H1 (cell line): ENCODE results near the gene GRID2. TPM values are rescaled to one million over a fixed set of nuclear protein-coding genes. Genes with fewer than 3 reads are reported as not detected.

Experiments
- CTCF ChIA-PET: fragments of 300-600 bp; sonication (Branson Sonifier 250); formaldehyde crosslinking; loops from one replicate; lab custom pipeline; 2021; ENCODE audit not compliant: partially characterized antibody; lab: Charles Lee
- POLR2A ChIA-PET: fragments of 300-600 bp; sonication (Branson Sonifier 250); formaldehyde crosslinking; loops from one replicate; lab custom pipeline; 2021; ENCODE audit warnings: inconsistent platforms; ENCODE audit not compliant: partially characterized antibody; lab: Charles Lee
- DNase-seq, 2 experiments: peaks; one replicate each; pipeline versions ENCODE4 v3.0.0 to v3.0.0-alpha.2; 2010 to 2022; ENCODE audit warnings: low spot score in 2 of 2, low read depth in 1 of 2, mixed read lengths in 1 of 2
- FAIRE-seq: peaks from 2 replicates; lab custom pipeline; 2011; peaks lifted over from hg19 to GRCh38; lab: Jason Lieb, UNC
- H2AFZ ChIP-seq: 2 replicates; pipeline ENCODE4 v1.8.1; 2012; ENCODE audit warnings: low read length, inconsistent platforms
- H2AK5ac ChIP-seq: 2 replicates; pipeline ENCODE4 v1.6.1; 2013; ENCODE audit warnings: low read depth, low read length
- H2BK120ac ChIP-seq: replicated peaks from 2 replicates; pipeline ENCODE3; 2013; ENCODE audit warnings: low read depth, low read length, inconsistent platforms
- H2BK12ac ChIP-seq: 2 replicates; pipeline ENCODE4 v1.6.1; 2013; ENCODE audit warnings: low read depth, low read length
- H2BK15ac ChIP-seq: 2 replicates; pipeline ENCODE4 v1.6.1; 2013; ENCODE audit warnings: low read length
- H2BK20ac ChIP-seq: 2 replicates; pipeline ENCODE4 v1.6.1; 2013; ENCODE audit warnings: low read length
- H2BK5ac ChIP-seq: 2 replicates; pipeline ENCODE4 v1.6.1; 2013; ENCODE audit warnings: low read depth, low read length
- H3K14ac ChIP-seq: 2 replicates; pipeline ENCODE4 v1.6.1; 2013; ENCODE audit warnings: inconsistent platforms; ENCODE audit not compliant: insufficient read length
- H3K18ac ChIP-seq: 2 replicates; pipeline ENCODE4 v1.6.1; 2013; ENCODE audit warnings: low read length; ENCODE audit errors: extremely low read depth
- H3K23ac ChIP-seq: 2 replicates; pipeline ENCODE4 v1.6.1; 2013; ENCODE audit warnings: inconsistent platforms; ENCODE audit not compliant: insufficient read length
- H3K23me2 ChIP-seq: 2 replicates; pipeline ENCODE4 v1.6.1; 2013; ENCODE audit warnings: low read depth, low read length
- H3K27ac ChIP-seq: 2 replicates; pipeline ENCODE4 v1.6.1; 2011; ENCODE audit warnings: low read depth, low read length, inconsistent platforms
- H3K27me3 ChIP-seq, 4 experiments: replicated peaks in 1 of 4; 1 replicate in 1 of 4; 2 replicates in 3 of 4; pipeline versions ENCODE4 v1.6.1 to v1.8.1; 2011 to 2013; ENCODE audit warnings: low read length in 3 of 4, mild to moderate bottlenecking in 3 of 4, inconsistent platforms in 2 of 4, mixed read lengths in 2 of 4, moderate library complexity in 1 of 4; ENCODE audit not compliant: control insufficient read depth in 3 of 4, insufficient read depth in 3 of 4; ENCODE audit errors: extremely low read depth in 1 of 4
- H3K36me3 ChIP-seq, 4 experiments: 2 replicates each; pipeline versions ENCODE4 v1.6.1 to v1.8.1; 2011 to 2013; ENCODE audit warnings: mild to moderate bottlenecking in 4 of 4, low read length in 3 of 4, moderate library complexity in 2 of 4, control low read depth in 1 of 4, inconsistent platforms in 1 of 4; ENCODE audit not compliant: insufficient read depth in 4 of 4, control insufficient read depth in 2 of 4
- H3K4ac ChIP-seq: replicated peaks from 2 replicates; pipeline ENCODE3; 2013; ENCODE audit warnings: low read length, low read depth, mixed read lengths, inconsistent platforms; ENCODE audit not compliant: insufficient read length
- H3K4me1 ChIP-seq, 4 experiments: replicated peaks in 1 of 4; 1 replicate in 1 of 4; 2 replicates in 3 of 4; pipeline versions ENCODE4 v1.6.1 to v1.8.1; 2011 to 2013; ENCODE audit warnings: low read length in 3 of 4, inconsistent platforms in 2 of 4, mixed read lengths in 1 of 4; ENCODE audit not compliant: insufficient read depth in 4 of 4, control insufficient read depth in 3 of 4
- H3K4me2 ChIP-seq, 2 experiments: 2 replicates each; pipeline versions ENCODE4 v1.6.1 to v1.8.1; 2011 to 2013; ENCODE audit warnings: low read depth in 2 of 2, low read length in 2 of 2, control low read depth in 1 of 2, inconsistent platforms in 1 of 2, mild to moderate bottlenecking in 1 of 2; ENCODE audit not compliant: insufficient read depth in 1 of 2
- H3K4me3 ChIP-seq, 4 experiments: fragments of 200-600, 300-600 bp in 1 of 4; sonication (generic), shearing (Covaris generic), sonication (Bioruptor Twin) in 1 of 4; 2 replicates each; pipeline versions ENCODE4 v1.5.1 to v1.8.1; 2011 to 2016; ENCODE audit warnings: low read length in 4 of 4, low read depth in 3 of 4, control low read depth in 2 of 4, inconsistent platforms in 2 of 4, mild to moderate bottlenecking in 2 of 4, mixed read lengths in 1 of 4, moderate library complexity in 1 of 4; ENCODE audit not compliant: insufficient read depth in 2 of 4; ENCODE audit errors: extremely low read depth in 1 of 4
- H3K56ac ChIP-seq: replicated peaks from 2 replicates; pipeline ENCODE3; 2013; ENCODE audit warnings: low read depth, mild to moderate bottlenecking, mixed read lengths, low read length, inconsistent platforms; ENCODE audit not compliant: insufficient read length
- H3K79me1 ChIP-seq: 2 replicates; pipeline ENCODE4 v1.6.1; 2013; ENCODE audit warnings: low read depth, low read length, control low read depth
- H3K79me2 ChIP-seq, 2 experiments: 2 replicates each; pipeline versions ENCODE4 v1.6.1 to v1.8.1; 2012 to 2013; ENCODE audit warnings: low read length in 2 of 2, mild to moderate bottlenecking in 2 of 2, inconsistent platforms in 1 of 2; ENCODE audit not compliant: insufficient read depth in 2 of 2, control insufficient read depth in 1 of 2
- H3K9ac ChIP-seq, 4 experiments: replicated peaks in 1 of 4; 1 replicate in 1 of 4; 2 replicates in 3 of 4; pipeline versions ENCODE4 v1.6.1 to v1.8.1; 2011 to 2013; ENCODE audit warnings: low read depth in 3 of 4, low read length in 3 of 4, control low read depth in 2 of 4, mild to moderate bottlenecking in 2 of 4, moderate library complexity in 2 of 4, inconsistent platforms in 1 of 4; ENCODE audit errors: extremely low read depth in 1 of 4
- H3K9me3 ChIP-seq, 2 experiments: 2 replicates each; pipeline versions ENCODE4 v1.6.1 to v1.8.1; 2012 to 2013; ENCODE audit warnings: mild to moderate bottlenecking in 2 of 2, moderate library complexity in 2 of 2, control low read depth in 1 of 2, inconsistent platforms in 1 of 2, low read depth in 1 of 2, low read length in 1 of 2, mixed read lengths in 1 of 2; ENCODE audit not compliant: insufficient read depth in 2 of 2
- H4K20me1 ChIP-seq, 2 experiments: replicated peaks in 1 of 2; 2 replicates each; pipeline versions ENCODE3 to v1.8.1; 2011 to 2013; ENCODE audit warnings: inconsistent platforms in 2 of 2, low read length in 2 of 2, mild to moderate bottlenecking in 1 of 2; ENCODE audit not compliant: insufficient read depth in 2 of 2, control insufficient read depth in 1 of 2
- H4K5ac ChIP-seq: 2 replicates; pipeline ENCODE4 v1.6.1; 2013; ENCODE audit warnings: low read length, low read depth, mixed read lengths, inconsistent platforms; ENCODE audit not compliant: insufficient read length
- H4K8ac ChIP-seq: 2 replicates; pipeline ENCODE4 v1.8.0; 2013; ENCODE audit warnings: mild to moderate bottlenecking, moderate library complexity, low read length, inconsistent platforms; ENCODE audit not compliant: insufficient read depth; ENCODE audit errors: extremely low read depth
- H4K91ac ChIP-seq: replicated peaks from 2 replicates; pipeline ENCODE3; 2013; ENCODE audit warnings: low read length, mixed read lengths, inconsistent platforms; ENCODE audit not compliant: insufficient read length
- GTF2F1 ChIP-seq: IDR thresholded peaks from 2 replicates; pipeline ENCODE4 v1.6.1; 2012; ENCODE audit warnings: low read depth, low read length, improper control_type of control experiment, borderline replicate concordance
- HDAC6 ChIP-seq: IDR thresholded peaks from one replicate; pipeline ENCODE4 v1.7.1; 2012; ENCODE audit warnings: low read depth, mild to moderate bottlenecking, inconsistent platforms, low read length, moderate library complexity
- KDM1A ChIP-seq: fragments of 200-600, 300-600 bp; sonication (generic); IDR thresholded peaks from 2 replicates; pipeline ENCODE4 v1.7.1; 2016; ENCODE audit warnings: mild to moderate bottlenecking, low read length, borderline replicate concordance
- MAFK ChIP-seq: IDR thresholded peaks from 2 replicates; pipeline ENCODE4 v1.6.1; 2012; ENCODE audit warnings: low read depth, mild to moderate bottlenecking, improper control_type of control experiment, low read length
- NRF1 ChIP-seq: IDR thresholded peaks from 2 replicates; pipeline ENCODE4 v1.6.1; 2011; ENCODE audit warnings: mild to moderate bottlenecking, low read depth, low read length, improper control_type of control experiment
- RXRA ChIP-seq: IDR thresholded peaks from 2 replicates; pipeline ENCODE4 v1.6.1; 2011; ENCODE audit warnings: low read depth, mild to moderate bottlenecking, low read length, moderate library complexity; ENCODE audit not compliant: insufficient read depth
- TBP ChIP-seq: IDR thresholded peaks from 2 replicates; pipeline ENCODE4 v1.6.1; 2011; ENCODE audit warnings: low read depth, low read length, improper control_type of control experiment
- WGBS, 2 experiments: shearing (Covaris generic) in 1 of 2; methylation state at CpG; one replicate each; pipeline versions ENCODE4 v1.1.6 to v1.1.7; 2013 to 2015; ENCODE audit warnings: low lambda C conversion rate in 2 of 2, mixed read lengths in 2 of 2, inconsistent platforms in 1 of 2, low coverage in 1 of 2, missing lambda C conversion rate in 1 of 2; ENCODE audit not compliant: insufficient replicate concordance in 2 of 2, insufficient coverage in 1 of 2, insufficient read length in 1 of 2; ENCODE audit errors: extremely low coverage in 1 of 2, missing lambda C conversion rate in 1 of 2; 5-methylcytosine and 5-hydroxymethylcytosine counted together
- polyA plus RNA-seq, 7 experiments: library from polyadenylated mRNA; depleted of rRNA in 3 of 7; stranded (reverse) in 5 of 7; unstranded in 2 of 7; fragments of >200 nt in 5 of 7; fragments of 200-250 nt in 2 of 7; gene quantifications; 1 replicate in 5 of 7; 2 replicates in 1 of 7; 4 replicates in 1 of 7; pipeline versions ENCODE4 v1.2.1 to v1.2.3, GENCODE V29; 2011 to 2013; ENCODE audit warnings: missing spikeins in 2 of 7, mixed read lengths in 2 of 7
- total RNA-seq: library from RNA; stranded (reverse); fragmentation: NEBNext Ultra II Directional; extraction: Animal tissue kit (Norgen Biotek cat#: 25700); gene quantifications from 2 replicates; pipeline ENCODE4 v1.2.1, GENCODE V29; 2021

The GRID2 gene
- total and polyA plus RNA-seq, 2 of the 8 experiments (the other 6 are each of a cell fraction or from before 2014, with no cell fraction given), result 31.1 to 81.9 TPM

DNA sequence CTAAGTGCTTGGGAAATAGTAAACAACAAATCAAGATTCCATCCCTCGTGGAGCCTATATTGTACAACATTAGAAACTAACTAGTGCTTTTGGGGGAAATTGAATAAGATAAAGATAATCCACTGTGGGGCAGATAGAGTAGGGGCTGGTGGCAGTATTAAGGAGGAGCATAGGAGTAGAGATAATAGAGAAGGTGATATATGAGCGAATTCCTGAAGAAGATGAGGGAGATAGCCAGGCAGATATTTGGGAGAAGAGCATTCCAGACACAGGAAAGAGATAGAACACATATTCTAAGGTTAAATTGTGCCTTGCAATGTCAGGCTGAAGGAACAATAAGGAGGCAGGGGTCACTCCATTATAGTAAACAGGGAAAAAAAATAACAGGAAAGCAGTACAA is 218.2 kb downstream of the GRID2 start:
- H3K18ac ChIP-seq, result 0 out of 2 replicates have a peak overlapping the region, but pooled peaks have one; percentile 7
- H2AK5ac ChIP-seq, result no peak overlapping the region
- no peak overlapping the region for H2AFZ ChIP-seq
- peaks cover 6 to 99% of the 10 kb centered on the region in 2 experiments; a peak in 3 of 4 replicates for H3K79me2 ChIP-seq
- no peak overlapping the region for H4K91ac ChIP-seq
- H3K4ac ChIP-seq, result no peak overlapping the region
- WGBS, 2 experiments, result 74 to 100% methylated on average over 1 to 2 of the region's 2 CpGs
- POLR2A ChIA-PET, result interaction anchor here (0.5 to 3.5 kb wide), 3 partner anchors 9 to 186 kb away, joined by 3 to 11 read pairs (median 8); no protein-coding TSS in a partner anchor
- no peak overlapping the region for H3K4me3 ChIP-seq
- H3K9ac ChIP-seq, result no peak overlapping the region
- peaks cover 4 to 8% of the 10 kb centered on the region in 2 experiments for H4K20me1 ChIP-seq
- DNase-seq, result no peak
- no peak overlapping the region for H3K4me2 ChIP-seq
- no peak overlapping the region for H4K8ac ChIP-seq
- 0 out of 2 replicates have a peak overlapping the region, but pooled peaks have one; percentile 0 for H3K27ac ChIP-seq
- H3K14ac ChIP-seq, result no peak overlapping the region
- no peak overlapping the region for H4K5ac ChIP-seq
- H3K27me3 ChIP-seq, result no peaks in the 10 kb centered on the region
- CTCF ChIA-PET, result no interaction called here
- no peak overlapping the region for H2BK120ac ChIP-seq
- no peaks in the 10 kb centered on the region; a peak in 1 of 8 replicates for H3K36me3 ChIP-seq
- TF ChIP-seq TBP (no peak), NRF1 (no peak), GTF2F1 (no peak), MAFK (no peak), RXRA (no peak), HDAC6 (no peak), KDM1A (no peak)
- peak overlapping the region; percentile 61; the same call in 1 of the 2 replicates for H2BK12ac ChIP-seq
- H3K23me2 ChIP-seq, result no peaks in the 10 kb centered on the region
- no peaks in the 10 kb centered on the region for H3K9me3 ChIP-seq
- H2BK5ac ChIP-seq, result 0 out of 2 replicates have a peak overlapping the region, but pooled peaks have one; percentile 63
- no peak for FAIRE-seq
- no peak overlapping the region for H2BK15ac ChIP-seq
- no peak overlapping the region for H2BK20ac ChIP-seq
- no peaks in the 10 kb centered on the region; the same call in 1 of the 2 replicates for H3K79me1 ChIP-seq
- H3K56ac ChIP-seq, result no peak overlapping the region
- peaks cover 0 to 18% (median 7%) of the 10 kb centered on the region in 4 experiments; a peak in 4 of 7 replicates for H3K4me1 ChIP-seq
- H3K23ac ChIP-seq, result no peak overlapping the region
